ENCODE results near the gene IL22RA1.

IL22RA1 gene

DNA sequence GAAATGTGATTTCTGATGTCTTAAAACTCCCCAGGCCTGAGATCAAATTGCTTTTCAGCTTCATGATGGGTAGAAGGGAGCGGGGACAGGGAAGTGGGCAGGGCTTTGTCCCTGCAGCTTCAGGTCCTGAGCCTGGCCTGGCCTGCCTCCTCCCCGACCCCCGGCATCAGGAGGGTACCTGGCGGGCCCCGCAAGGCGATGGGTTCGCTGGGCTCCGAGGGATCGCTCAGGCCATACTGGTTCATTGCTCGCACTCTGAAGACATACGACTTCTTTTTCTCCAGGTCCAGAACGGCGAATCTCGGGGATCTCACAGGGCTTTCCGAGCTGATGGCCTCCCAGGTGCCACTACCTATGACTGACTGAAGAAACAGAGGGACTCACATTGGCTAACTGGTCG is 56.5 kb downstream of the IL22RA1 start:
- no peak overlapping the region for H3K9ac ChIP-seq (ENCODE audit: low read length)
- H3K9me2 ChIP-seq (replicated peaks; ENCODE audit: insufficient read depth, low read length) = no peaks in the 10 kb centered on the region
- H3K79me2 ChIP-seq (ENCODE audit: insufficient read depth, low read length) = no peaks in the 10 kb centered on the region
- H3K36me3 ChIP-seq (ENCODE audit: low read length) = no peaks in the 10 kb centered on the region
- no peak overlapping the region for H2AFZ ChIP-seq (ENCODE audit: low read depth, low read length, severe bottlenecking)
- no peaks in the 10 kb centered on the region for H3K9me3 ChIP-seq (ENCODE audit: insufficient read depth, low read length)
- H3K27ac ChIP-seq (ENCODE audit: low read depth, low read length) = no peak overlapping the region
- no peaks in the 10 kb centered on the region for H3F3A ChIP-seq (ENCODE audit: insufficient read depth)
- H3K27me3 ChIP-seq (ENCODE audit: low read length) = no peaks in the 10 kb centered on the region
- H4K20me1 ChIP-seq (ENCODE audit: low read depth, low read length) = no peaks in the 10 kb centered on the region
- no peak for TF ChIP-seq EZH2phosphoT487 (conservative IDR thresholded peaks at IDR 0.05; ENCODE audit: low read length)
- TF ChIP-seq, protein P1, sequence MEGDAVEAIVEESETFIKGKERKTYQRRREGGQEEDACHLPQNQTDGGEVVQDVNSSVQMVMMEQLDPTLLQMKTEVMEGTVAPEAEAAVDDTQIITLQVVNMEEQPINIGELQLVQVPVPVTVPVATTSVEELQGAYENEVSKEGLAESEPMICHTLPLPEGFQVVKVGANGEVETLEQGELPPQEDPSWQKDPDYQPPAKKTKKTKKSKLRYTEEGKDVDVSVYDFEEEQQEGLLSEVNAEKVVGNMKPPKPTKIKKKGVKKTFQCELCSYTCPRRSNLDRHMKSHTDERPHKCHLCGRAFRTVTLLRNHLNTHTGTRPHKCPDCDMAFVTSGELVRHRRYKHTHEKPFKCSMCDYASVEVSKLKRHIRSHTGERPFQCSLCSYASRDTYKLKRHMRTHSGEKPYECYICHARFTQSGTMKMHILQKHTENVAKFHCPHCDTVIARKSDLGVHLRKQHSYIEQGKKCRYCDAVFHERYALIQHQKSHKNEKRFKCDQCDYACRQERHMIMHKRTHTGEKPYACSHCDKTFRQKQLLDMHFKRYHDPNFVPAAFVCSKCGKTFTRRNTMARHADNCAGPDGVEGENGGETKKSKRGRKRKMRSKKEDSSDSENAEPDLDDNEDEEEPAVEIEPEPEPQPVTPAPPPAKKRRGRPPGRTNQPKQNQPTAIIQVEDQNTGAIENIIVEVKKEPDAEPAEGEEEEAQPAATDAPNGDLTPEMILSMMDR (IDR thresholded peaks at IDR 0.05; ENCODE audit: insufficient read depth, low read length, poor library complexity, severe bottlenecking) = no peak
- H3K4me2 ChIP-seq (ENCODE audit: low read depth, low read length, poor library complexity, severe bottlenecking) = no peak overlapping the region
- H3K4me3 ChIP-seq (ENCODE audit: insufficient read depth, low read length, poor library complexity, severe bottlenecking) = no peak overlapping the region

DNA sequence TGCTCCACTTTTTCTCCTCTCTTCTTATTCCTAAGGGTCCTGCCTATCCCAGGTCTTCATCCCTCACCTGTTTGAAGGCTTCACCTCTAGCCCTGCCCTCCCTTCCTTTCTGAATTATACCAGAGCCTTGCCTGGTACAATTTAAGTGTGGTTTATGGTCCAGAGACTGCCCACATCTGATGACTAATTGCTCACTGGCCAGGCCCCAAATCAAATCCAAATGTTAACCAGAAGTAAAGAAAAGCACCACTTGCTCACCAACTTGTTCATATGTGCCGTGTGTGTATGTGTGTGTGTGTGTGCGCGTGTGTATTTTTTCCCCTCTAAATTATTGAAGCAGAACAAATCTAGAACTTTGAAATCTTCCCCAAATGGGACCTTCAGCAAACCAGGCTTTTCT is 57.4 kb downstream of the IL22RA1 start:
- H3K9ac ChIP-seq (ENCODE audit: low read length) = no peak overlapping the region

DNA sequence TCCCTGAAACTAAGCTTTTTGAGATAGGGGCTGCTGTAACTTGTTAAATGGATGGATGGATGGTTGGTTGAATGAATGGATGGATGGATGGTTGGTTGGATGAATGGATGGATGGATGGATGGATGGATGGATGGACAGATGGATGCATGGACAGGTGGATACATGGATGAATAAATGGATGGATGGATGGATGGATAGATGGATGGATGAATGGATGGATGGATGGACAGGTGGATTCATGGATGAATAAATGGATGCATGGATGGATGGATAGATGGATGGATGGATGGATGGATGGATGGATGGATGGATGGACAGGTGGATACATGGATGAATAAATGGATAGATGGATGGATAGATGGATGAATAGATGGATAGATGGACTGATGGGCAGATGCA is 57.9 kb downstream of the IL22RA1 start:
- H3K4me2 ChIP-seq (ENCODE audit: low read depth, low read length, poor library complexity, severe bottlenecking) = no peak overlapping the region
- no peaks in the 10 kb centered on the region for H3K79me2 ChIP-seq (ENCODE audit: insufficient read depth, low read length)
- H3K27me3 ChIP-seq (ENCODE audit: low read length) = no peaks in the 10 kb centered on the region
- H3K9ac ChIP-seq (ENCODE audit: low read length) = no peak overlapping the region
- no peak overlapping the region for H3K27ac ChIP-seq (ENCODE audit: low read depth, low read length)
- no peaks in the 10 kb centered on the region for H3K9me2 ChIP-seq (replicated peaks; ENCODE audit: insufficient read depth, low read length)
- H4K20me1 ChIP-seq (ENCODE audit: low read depth, low read length) = no peaks in the 10 kb centered on the region
- TF ChIP-seq, protein P1 (IDR thresholded peaks at IDR 0.05; ENCODE audit: insufficient read depth, low read length, poor library complexity, severe bottlenecking) = no peak
- TF ChIP-seq EZH2phosphoT487 (conservative IDR thresholded peaks at IDR 0.05; ENCODE audit: low read length) = no peak
- no peak overlapping the region for H3K4me3 ChIP-seq (ENCODE audit: insufficient read depth, low read length, poor library complexity, severe bottlenecking)
- H3K9me3 ChIP-seq (ENCODE audit: insufficient read depth, low read length) = no peaks in the 10 kb centered on the region
- H2AFZ ChIP-seq (ENCODE audit: low read depth, low read length, severe bottlenecking) = no peak overlapping the region
- H3F3A ChIP-seq (ENCODE audit: insufficient read depth) = no peaks in the 10 kb centered on the region
- no peaks in the 10 kb centered on the region for H3K36me3 ChIP-seq (ENCODE audit: low read length)

More for the DNA sequence above, 57.4 kb downstream of the IL22RA1 start:
- H2AFZ ChIP-seq (ENCODE audit: low read depth, low read length, severe bottlenecking) = no peak overlapping the region
- H3F3A ChIP-seq (ENCODE audit: insufficient read depth) = no peaks in the 10 kb centered on the region
- no peak overlapping the region for H3K27ac ChIP-seq (ENCODE audit: low read depth, low read length)
- no peaks in the 10 kb centered on the region for H3K9me3 ChIP-seq (ENCODE audit: insufficient read depth, low read length)
- H3K27me3 ChIP-seq (ENCODE audit: low read length) = no peaks in the 10 kb centered on the region
- H3K9me2 ChIP-seq (replicated peaks; ENCODE audit: insufficient read depth, low read length) = no peaks in the 10 kb centered on the region
- TF ChIP-seq, protein P1 (IDR thresholded peaks at IDR 0.05; ENCODE audit: insufficient read depth, low read length, poor library complexity, severe bottlenecking) = no peak
- no peak for TF ChIP-seq EZH2phosphoT487 (conservative IDR thresholded peaks at IDR 0.05; ENCODE audit: low read length)
- no peaks in the 10 kb centered on the region for H3K79me2 ChIP-seq (ENCODE audit: insufficient read depth, low read length)
- no peak overlapping the region for H3K4me3 ChIP-seq (ENCODE audit: insufficient read depth, low read length, poor library complexity, severe bottlenecking)
- no peaks in the 10 kb centered on the region for H4K20me1 ChIP-seq (ENCODE audit: low read depth, low read length)
- H3K36me3 ChIP-seq (ENCODE audit: low read length) = no peaks in the 10 kb centered on the region
- no peak overlapping the region for H3K4me2 ChIP-seq (ENCODE audit: low read depth, low read length, poor library complexity, severe bottlenecking)
